Colon (tissue), 2 donors: ENCODE measurements around the gene ANKRD6.

Experiments used
- FAIRE-seq: peaks from 2 replicates; lab custom pipeline; 2012; peaks lifted over from hg19 to GRCh38; lab: Jason Lieb, UNC
- donor health status: control.
- donor health status: control.

Gene ANKRD6

GRCh38 chr6:89564752-89565427 lies 131.9 kb downstream of the ANKRD6 start:
- no peak for FAIRE-seq

GRCh38 chr6:89566008-89566800 lies 133.3 kb downstream of the ANKRD6 start:
- no peak for FAIRE-seq

GRCh38 chr6:89566930-89567629 lies 134.1 kb downstream of the ANKRD6 start:
- no peak for FAIRE-seq

GRCh38 chr6:89567630-89568390 lies 134.9 kb downstream of the ANKRD6 start:
- FAIRE-seq = no peak

GRCh38 chr6:89574910-89575561 lies 142.1 kb downstream of the ANKRD6 start:
- FAIRE-seq = no peak

- no peak for FAIRE-seq
These were observed 142.6 kb downstream of the ANKRD6 start for GRCh38 chr6:89575562-89575960.

GRCh38 chr6:89580997-89581666 lies 148.2 kb downstream of the ANKRD6 start:
- FAIRE-seq = no peak

GRCh38 chr6:89581689-89582088 lies 148.7 kb downstream of the ANKRD6 start:
- FAIRE-seq = no peak

- no peak for FAIRE-seq
These were observed 149.8 kb downstream of the ANKRD6 start for GRCh38 chr6:89582669-89583325.

- no peak for FAIRE-seq
These were observed 150.6 kb downstream of the ANKRD6 start for GRCh38 chr6:89583559-89583958.

- no peak for FAIRE-seq
These were observed 151.6 kb downstream of the ANKRD6 start for GRCh38 chr6:89584539-89584938.

- no peak for FAIRE-seq
These were observed 152.2 kb downstream of the ANKRD6 start for GRCh38 chr6:89585154-89585553.

- FAIRE-seq = no peak
These were observed 156.5 kb downstream of the ANKRD6 start for GRCh38 chr6:89589297-89590025.

GRCh38 chr6:89590133-89590532 lies 157.2 kb downstream of the ANKRD6 start:
- FAIRE-seq = no peak

- FAIRE-seq = no peak
These were observed 158.8 kb downstream of the ANKRD6 start for GRCh38 chr6:89591745-89592144.

- FAIRE-seq = no peak
These were observed 163.1 kb downstream of the ANKRD6 start for GRCh38 chr6:89596056-89596455.

- FAIRE-seq = no peak
These were observed 163.5 kb downstream of the ANKRD6 start for GRCh38 chr6:89596484-89596883.

GRCh38 chr6:89597372-89597771 lies 164.4 kb downstream of the ANKRD6 start:
- no peak for FAIRE-seq

- no peak for FAIRE-seq
These were observed 165.0 kb downstream of the ANKRD6 start for GRCh38 chr6:89597988-89598387.

GRCh38 chr6:89599727-89600126 lies 166.8 kb downstream of the ANKRD6 start:
- FAIRE-seq = no peak
